T-helper 2 cell treated with Interferon-gamma antibody and Interleukin-4, amounts not matched to agents 5 μg/mL and 100 μg/mL, for 36 hours (primary cell): ENCODE measurements around the gene OPTC.
"Not testable (repeated sequence)": the region's sequence is repeated elsewhere in the genome, so short reads cannot be mapped to it uniquely, and the experiment has no call there.

Experiments
- DNase-seq: peaks from one replicate; pipeline ENCODE4 v3.0.0; 2021; ENCODE audit warnings: low spot score
- H3K27ac Mint-ChIP-seq: one replicate; pipeline ENCODE4 v1.8.0; 2021; ENCODE audit warnings: mild to moderate bottlenecking, mixed read lengths
- H3K27me3 Mint-ChIP-seq: one replicate; pipeline ENCODE4 v1.8.0; 2021; ENCODE audit warnings: low read depth, mixed read lengths
- H3K36me3 Mint-ChIP-seq: one replicate; pipeline ENCODE4 v1.8.0; 2021; ENCODE audit warnings: low read depth, mixed read lengths
- H3K4me1 Mint-ChIP-seq: one replicate; pipeline ENCODE4 v1.8.0; 2021; ENCODE audit warnings: low read depth, mixed read lengths
- H3K4me3 Mint-ChIP-seq: one replicate; pipeline ENCODE4 v1.8.0; 2022; ENCODE audit warnings: mild to moderate bottlenecking, moderate library complexity, mixed read lengths
- H3K9me3 Mint-ChIP-seq: one replicate; pipeline ENCODE4 v1.8.0; 2021; ENCODE audit warnings: mixed read lengths

The OPTC gene, protein sequence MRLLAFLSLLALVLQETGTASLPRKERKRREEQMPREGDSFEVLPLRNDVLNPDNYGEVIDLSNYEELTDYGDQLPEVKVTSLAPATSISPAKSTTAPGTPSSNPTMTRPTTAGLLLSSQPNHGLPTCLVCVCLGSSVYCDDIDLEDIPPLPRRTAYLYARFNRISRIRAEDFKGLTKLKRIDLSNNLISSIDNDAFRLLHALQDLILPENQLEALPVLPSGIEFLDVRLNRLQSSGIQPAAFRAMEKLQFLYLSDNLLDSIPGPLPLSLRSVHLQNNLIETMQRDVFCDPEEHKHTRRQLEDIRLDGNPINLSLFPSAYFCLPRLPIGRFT

GRCh38 chr1:203493901-203494300 lies at the start of gene OPTC:
Gene OPTC, plus strand, starts transcription at chr1:203494153. Its CDS starts 1,853 bp downstream, at chr1:203496006.
- no peak within 1 kb of the TSS for H3K27ac Mint-ChIP-seq
- no peak within 1 kb of the TSS for H3K4me3 Mint-ChIP-seq
- H3K27me3 Mint-ChIP-seq = peaks cover 13% of the 10 kb centered on the region
- no peaks in the 10 kb centered on the region for H3K9me3 Mint-ChIP-seq
- DNase-seq = no peak
- no peaks in the 10 kb centered on the region for H3K36me3 Mint-ChIP-seq
- peaks cover 1% of the 10 kb centered on the region for H3K4me1 Mint-ChIP-seq

DNA sequence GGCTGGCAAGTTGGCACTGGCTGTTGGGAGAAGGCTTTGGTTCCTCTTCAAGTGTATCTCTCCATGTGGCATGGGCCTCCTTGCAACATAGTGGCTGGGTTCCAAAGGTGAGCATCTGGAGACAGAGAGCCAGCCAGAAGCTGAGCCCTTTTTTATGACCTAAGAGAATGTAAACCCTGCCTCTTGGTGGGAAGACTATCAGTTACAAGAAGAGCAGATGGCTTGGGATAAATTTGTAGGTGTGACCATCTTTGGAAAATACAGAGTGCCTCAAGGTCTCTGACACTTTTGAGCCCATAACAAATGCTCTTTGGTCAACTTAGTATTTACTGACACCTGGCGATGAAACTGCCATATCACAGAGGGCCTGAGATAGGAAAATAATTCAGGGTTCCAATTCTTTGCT lies 49.8 kb upstream of the OPTC start:
- no peaks in the 10 kb centered on the region for H3K9me3 Mint-ChIP-seq
- H3K27me3 Mint-ChIP-seq = peaks cover 24% of the 10 kb centered on the region
- no peaks in the 10 kb centered on the region for H3K36me3 Mint-ChIP-seq
- no peak overlapping the region for H3K27ac Mint-ChIP-seq
- no peaks in the 10 kb centered on the region for H3K4me1 Mint-ChIP-seq
- no peak overlapping the region for H3K4me3 Mint-ChIP-seq
- DNase-seq = no peak

- no peak overlapping the region for H3K4me3 Mint-ChIP-seq
- no peaks in the 10 kb centered on the region for H3K4me1 Mint-ChIP-seq
- peaks cover 34% of the 10 kb centered on the region for H3K27me3 Mint-ChIP-seq
- no peak overlapping the region for H3K27ac Mint-ChIP-seq
- DNase-seq = no peak
- H3K36me3 Mint-ChIP-seq = no peaks in the 10 kb centered on the region
- H3K9me3 Mint-ChIP-seq = no peaks in the 10 kb centered on the region
These were observed 46.8 kb upstream of the OPTC start for GRCh38 chr1:203447151-203447550.

- not testable (repeated sequence) for H3K9me3 Mint-ChIP-seq, H3K27ac Mint-ChIP-seq, DNase-seq, H3K4me1 Mint-ChIP-seq, H3K36me3 Mint-ChIP-seq, H3K4me3 Mint-ChIP-seq
- peaks cover 31% of the 10 kb centered on the region for H3K27me3 Mint-ChIP-seq
These were observed 46.4 kb upstream of the OPTC start for GRCh38 chr1:203447598-203447997.

GRCh38 chr1:203448521-203449061 lies 45.4 kb upstream of the OPTC start:
- peaks cover 27% of the 10 kb centered on the region for H3K27me3 Mint-ChIP-seq
- no peaks in the 10 kb centered on the region for H3K9me3 Mint-ChIP-seq
- H3K27ac Mint-ChIP-seq = no peak overlapping the region
- H3K4me1 Mint-ChIP-seq = no peaks in the 10 kb centered on the region
- no peak overlapping the region for H3K4me3 Mint-ChIP-seq
- DNase-seq = no peak
- no peaks in the 10 kb centered on the region for H3K36me3 Mint-ChIP-seq

- no peaks in the 10 kb centered on the region for H3K4me1 Mint-ChIP-seq
- no peaks in the 10 kb centered on the region for H3K36me3 Mint-ChIP-seq
- H3K27me3 Mint-ChIP-seq = peaks cover 27% of the 10 kb centered on the region
- no peak overlapping the region for H3K27ac Mint-ChIP-seq
- no peak for DNase-seq
- no peaks in the 10 kb centered on the region for H3K9me3 Mint-ChIP-seq
- H3K4me3 Mint-ChIP-seq = no peak overlapping the region
These were observed 44.0 kb upstream of the OPTC start for GRCh38 chr1:203450001-203450400.

GRCh38 chr1:203450479-203451149 lies 43.3 kb upstream of the OPTC start:
- H3K4me1 Mint-ChIP-seq = no peaks in the 10 kb centered on the region
- no peaks in the 10 kb centered on the region for H3K36me3 Mint-ChIP-seq
- H3K9me3 Mint-ChIP-seq = no peaks in the 10 kb centered on the region
- H3K27ac Mint-ChIP-seq = no peak overlapping the region
- H3K27me3 Mint-ChIP-seq = peaks cover 27% of the 10 kb centered on the region
- no peak overlapping the region for H3K4me3 Mint-ChIP-seq
- no peak for DNase-seq

DNA sequence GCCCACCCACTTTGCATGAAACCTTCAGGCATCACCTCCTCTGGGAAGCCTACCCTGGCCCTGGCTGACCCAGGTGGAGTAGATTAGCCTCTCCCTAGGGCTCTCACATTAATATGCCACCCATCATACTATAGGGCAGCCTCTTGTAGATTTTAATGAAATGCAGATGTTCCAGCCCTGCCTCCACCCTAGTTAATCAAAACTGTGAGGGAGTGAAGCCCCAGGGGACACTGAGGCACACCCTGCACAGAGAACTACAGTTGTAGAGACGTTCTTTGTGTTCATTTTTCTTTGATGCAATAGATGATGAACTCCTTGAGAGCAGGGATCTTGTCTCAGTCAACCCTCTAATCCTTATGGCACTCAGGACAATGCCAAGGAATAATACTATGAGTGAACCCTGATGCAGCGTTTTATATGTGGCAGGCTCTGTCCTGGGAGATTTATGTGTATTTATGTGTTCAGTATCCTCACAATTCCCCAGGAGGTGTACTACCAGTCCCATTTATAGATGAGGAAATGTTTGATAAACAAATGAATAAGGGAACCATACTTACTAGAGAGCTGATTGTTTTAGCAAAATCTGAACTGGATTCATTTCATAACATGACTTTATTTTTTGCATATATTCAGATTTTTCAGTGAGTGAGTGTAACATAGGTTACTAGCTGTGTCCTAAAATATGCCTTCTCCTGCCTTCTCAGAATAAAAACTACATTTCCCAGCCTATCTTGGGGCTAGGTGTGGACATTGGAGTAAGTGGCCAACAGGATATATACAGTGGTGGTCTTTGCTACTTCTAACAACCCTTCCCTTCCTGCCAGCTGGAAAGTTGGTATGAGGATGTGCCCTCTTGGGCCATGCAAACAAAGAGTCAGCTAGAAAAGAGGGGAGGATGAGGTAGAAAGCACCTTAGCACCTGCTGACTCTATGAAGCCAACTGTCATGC lies 41.8 kb upstream of the OPTC start:
- no peaks in the 10 kb centered on the region for H3K36me3 Mint-ChIP-seq
- DNase-seq = no peak
- peaks cover 24% of the 10 kb centered on the region for H3K27me3 Mint-ChIP-seq
- no peak overlapping the region for H3K27ac Mint-ChIP-seq
- no peaks in the 10 kb centered on the region for H3K9me3 Mint-ChIP-seq
- H3K4me1 Mint-ChIP-seq = no peaks in the 10 kb centered on the region
- H3K4me3 Mint-ChIP-seq = no peak overlapping the region

DNA sequence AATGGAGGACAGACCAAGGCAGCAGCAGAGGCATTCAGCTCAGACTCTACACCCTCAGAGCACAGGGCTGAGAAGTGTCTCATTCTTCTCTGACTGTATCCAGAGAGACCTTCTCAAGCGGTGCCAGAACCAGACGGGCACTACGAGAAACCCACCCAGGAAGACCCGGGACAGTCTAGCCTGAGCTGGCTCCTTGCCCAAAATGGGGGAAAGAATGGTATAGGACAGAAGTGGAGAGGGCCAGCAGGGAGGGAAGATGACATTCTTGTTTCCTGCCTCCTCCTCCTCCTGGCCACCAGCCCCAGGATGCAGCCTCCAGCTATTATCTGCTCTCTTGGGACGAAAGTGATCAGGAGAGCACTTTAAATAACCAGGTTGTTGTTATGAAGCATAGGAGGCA lies 40.9 kb upstream of the OPTC start:
- Mint-ChIP-seq H3K9me3 (no peaks in the 10 kb centered on the region), H3K27ac (no peak overlapping the region), H3K36me3 (no peaks in the 10 kb centered on the region), H3K4me3 (no peak overlapping the region), H3K4me1 (no peaks in the 10 kb centered on the region), H3K27me3 (peaks cover 25% of the 10 kb centered on the region)
- DNase-seq = no peak

DNA sequence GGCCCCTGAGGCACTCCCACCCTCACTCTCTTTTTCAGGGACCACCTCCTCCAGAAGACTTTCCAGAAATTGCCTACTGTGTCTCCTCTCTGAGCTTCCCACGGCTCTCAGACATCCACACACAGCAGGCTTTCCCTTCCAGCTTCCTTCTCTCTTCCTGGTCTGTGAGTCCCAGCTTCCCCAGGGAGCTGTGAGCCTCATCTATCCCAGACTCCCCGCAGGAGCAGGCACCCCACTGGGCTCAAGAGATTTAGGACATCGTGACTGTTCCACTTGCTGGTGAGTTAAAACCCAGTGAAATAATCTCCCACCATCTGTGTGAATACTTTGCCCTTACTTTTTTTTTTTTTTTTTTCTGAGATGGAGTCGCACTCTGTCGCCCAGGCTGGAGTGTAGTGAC lies 40.3 kb upstream of the OPTC start:
- Mint-ChIP-seq H3K9me3 (no peaks in the 10 kb centered on the region), H3K4me3 (no peak overlapping the region), H3K27me3 (peaks cover 25% of the 10 kb centered on the region), H3K36me3 (no peaks in the 10 kb centered on the region), H3K4me1 (no peaks in the 10 kb centered on the region), H3K27ac (no peak overlapping the region)
- no peak for DNase-seq

- Mint-ChIP-seq H3K4me1 (no peaks in the 10 kb centered on the region), H3K9me3 (no peaks in the 10 kb centered on the region), H3K4me3 (no peak overlapping the region), H3K27ac (no peak overlapping the region), H3K27me3 (peaks cover 14% of the 10 kb centered on the region), H3K36me3 (no peaks in the 10 kb centered on the region)
- no peak for DNase-seq
These were observed 38.9 kb upstream of the OPTC start for GRCh38 chr1:203454986-203455471.

- DNase-seq = no peak
- Mint-ChIP-seq H3K36me3 (no peaks in the 10 kb centered on the region), H3K4me3 (no peak overlapping the region), H3K27ac (no peak overlapping the region), H3K4me1 (no peaks in the 10 kb centered on the region), H3K27me3 (peaks cover 15% of the 10 kb centered on the region), H3K9me3 (no peaks in the 10 kb centered on the region)
These were observed 38.2 kb upstream of the OPTC start for GRCh38 chr1:203455706-203456105.

- Mint-ChIP-seq H3K4me1 (no peaks in the 10 kb centered on the region), H3K36me3 (no peaks in the 10 kb centered on the region), H3K27ac (no peak overlapping the region), H3K27me3 (peaks cover 11% of the 10 kb centered on the region), H3K9me3 (no peaks in the 10 kb centered on the region), H3K4me3 (no peak overlapping the region)
- no peak for DNase-seq
These were observed 37.4 kb upstream of the OPTC start for GRCh38 chr1:203456577-203456976.
